HG03378 (cell line): ENCODE data around the gene ST7.
"Not testable (repeated sequence)": the region's sequence is repeated elsewhere in the genome, so short reads cannot be mapped to it uniquely, and the experiment has no call there.

Experiments used
- ATAC-seq: cut with Tn5 transposase; IDR thresholded peaks from one replicate; pipeline ENCODE4 v1.9.1; 2021; ENCODE audit warnings: mild to moderate bottlenecking, moderate library complexity; ENCODE audit not compliant: unreplicated experiment

ST7 gene

DNA sequence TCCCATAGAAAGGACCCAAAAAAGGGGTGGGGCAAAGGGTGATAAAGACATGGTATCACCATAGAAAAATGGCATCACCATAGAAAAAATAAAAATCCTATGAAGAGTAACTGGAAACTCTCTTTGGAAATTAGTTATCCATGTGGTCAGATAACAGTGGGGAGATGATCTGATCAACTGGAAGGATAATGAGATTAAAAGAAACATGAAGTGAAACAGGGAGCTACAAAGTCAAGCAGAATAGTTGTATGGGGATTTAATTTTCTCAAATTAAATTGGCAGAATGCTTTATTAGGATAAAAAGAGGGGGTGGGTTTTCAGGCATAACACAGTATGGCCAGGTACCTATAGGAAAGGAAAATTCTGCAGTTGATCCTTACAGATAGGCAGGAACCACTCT, 258.3 kb downstream of the ST7 start:
- no peak for ATAC-seq

DNA sequence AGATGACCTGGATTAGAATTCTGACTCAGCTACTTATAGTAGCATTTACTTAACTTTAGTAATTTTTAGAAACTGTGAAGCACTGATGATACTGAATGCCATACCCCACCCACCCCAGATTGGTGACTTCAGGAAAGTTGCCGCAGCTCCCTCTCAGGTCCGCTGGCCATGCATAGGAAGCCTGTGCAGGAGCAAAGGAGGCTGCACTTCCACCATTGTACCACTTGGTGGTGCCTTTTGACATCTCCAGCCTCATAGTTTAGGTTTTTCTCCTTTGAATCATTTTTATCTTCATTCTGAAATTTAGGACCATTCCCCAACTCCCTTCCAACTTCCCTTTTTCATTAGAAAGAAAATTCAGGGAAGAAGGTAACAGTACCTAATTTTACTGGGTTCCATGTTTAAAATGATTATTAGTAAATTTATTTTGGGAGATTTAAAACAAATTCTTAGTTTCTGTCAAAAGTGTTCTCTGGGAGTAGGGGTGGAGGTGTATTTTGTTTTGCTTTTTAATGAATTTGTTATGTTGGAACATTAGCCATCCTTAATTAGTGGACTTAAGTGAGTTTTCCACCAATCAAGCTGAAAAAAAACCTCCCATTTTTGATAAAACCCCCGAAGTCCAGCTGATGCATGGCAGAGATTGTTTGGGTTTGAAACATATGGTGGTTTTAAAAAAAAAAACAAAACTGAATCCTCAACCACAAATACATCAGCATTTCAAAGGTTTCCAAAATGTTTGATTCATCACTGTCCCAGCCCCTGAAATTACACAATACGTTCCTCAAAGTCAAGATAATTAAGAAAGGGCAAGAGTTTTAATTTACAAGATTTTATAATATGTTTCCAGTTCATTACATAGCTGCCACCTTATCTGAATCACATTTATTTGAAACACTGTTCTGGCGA, 259.9 kb downstream of the ST7 start:
- ATAC-seq: peak; percentile 72

DNA sequence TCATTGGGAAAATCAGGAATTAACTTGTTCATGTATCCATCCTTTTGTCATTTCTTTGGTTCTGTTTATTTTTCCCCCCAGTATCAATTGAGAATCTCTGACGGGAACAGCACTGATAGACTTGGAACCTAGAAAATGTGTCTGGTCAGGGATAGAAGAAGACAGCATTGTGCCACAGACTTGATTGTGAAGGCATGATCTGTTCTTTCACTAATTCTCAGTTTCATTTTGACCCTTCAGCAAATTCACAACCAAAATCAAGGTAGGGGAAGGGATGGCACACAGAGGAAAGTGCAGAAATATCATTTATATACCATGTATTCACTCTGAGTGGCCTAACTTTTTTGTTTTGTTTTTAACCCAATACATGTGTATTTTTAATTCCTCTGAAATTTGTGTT, 262.7 kb downstream of the ST7 start:
- ATAC-seq: no peak

DNA sequence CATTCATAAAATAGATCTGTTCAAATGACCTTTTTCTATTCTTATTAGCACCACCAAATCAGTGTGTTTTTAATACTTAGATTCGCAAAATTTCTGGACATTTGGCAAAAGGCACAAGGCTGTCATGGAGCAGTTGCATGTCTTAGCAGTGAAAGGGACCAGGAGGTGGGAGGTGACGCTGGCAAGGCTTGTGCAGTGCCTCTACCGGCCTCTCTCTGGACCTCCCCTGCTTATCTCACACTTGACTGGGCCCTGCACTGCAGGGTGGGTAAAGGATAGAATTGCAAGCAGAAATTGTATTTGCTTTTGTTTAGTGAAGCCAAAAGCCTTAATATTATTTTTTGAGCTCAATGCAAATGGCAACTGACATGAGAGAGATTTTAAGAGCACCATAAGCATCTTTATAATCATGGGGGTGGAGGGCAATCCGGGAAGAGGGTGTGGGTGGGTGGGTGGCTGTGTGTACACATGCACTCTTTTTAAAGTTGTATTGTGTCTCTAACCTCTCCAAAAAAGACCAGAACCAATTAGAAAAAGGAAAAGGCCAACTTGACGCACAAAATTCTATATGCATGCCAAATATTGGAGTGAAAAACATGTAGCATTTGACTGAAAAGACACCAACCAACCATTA, 263.3 kb downstream of the ST7 start:
- ATAC-seq: no peak

DNA sequence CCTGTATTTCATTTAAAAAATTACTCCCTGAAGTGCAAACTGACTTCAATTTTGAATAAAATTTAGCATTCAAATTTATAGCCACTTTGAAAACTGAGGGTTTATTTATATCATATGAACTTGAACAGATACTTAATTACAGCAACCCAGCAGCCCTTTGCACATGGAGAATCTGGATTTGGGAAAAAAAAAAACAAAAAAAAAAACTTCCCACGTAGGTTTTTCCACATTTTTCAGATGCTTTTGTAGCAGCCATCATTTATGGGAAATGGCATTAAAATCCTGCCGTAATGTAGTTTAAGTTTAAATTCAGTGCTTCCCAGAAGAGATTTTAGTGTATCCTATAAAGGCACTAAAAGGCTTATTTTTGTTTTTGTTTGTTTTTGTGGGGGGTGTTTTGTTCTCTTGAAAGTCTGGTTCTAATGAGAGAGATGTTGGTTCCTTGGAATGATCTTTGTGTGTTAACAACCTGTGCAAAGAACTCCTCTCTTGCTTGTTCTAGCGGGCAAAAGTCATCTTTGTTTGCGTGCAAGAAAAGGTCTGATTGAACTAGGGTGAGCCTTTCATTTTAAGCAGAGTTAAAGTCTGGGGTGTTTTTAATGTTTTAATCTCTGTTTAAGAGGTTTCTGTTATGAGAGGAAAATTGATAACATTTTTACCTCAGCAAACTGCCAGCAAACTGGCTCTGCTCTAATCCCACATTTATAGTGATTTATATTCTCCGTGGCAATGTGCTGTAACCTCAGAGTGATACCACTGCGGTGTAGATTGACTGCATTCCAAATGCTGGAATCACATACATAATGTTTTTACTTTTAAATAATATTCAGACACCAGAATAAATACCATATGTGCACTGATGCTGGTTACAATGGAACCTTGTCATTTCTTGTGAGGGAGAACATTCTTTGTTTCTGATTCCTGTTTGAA, 264.1 kb downstream of the ST7 start:
- ATAC-seq: no peak

DNA sequence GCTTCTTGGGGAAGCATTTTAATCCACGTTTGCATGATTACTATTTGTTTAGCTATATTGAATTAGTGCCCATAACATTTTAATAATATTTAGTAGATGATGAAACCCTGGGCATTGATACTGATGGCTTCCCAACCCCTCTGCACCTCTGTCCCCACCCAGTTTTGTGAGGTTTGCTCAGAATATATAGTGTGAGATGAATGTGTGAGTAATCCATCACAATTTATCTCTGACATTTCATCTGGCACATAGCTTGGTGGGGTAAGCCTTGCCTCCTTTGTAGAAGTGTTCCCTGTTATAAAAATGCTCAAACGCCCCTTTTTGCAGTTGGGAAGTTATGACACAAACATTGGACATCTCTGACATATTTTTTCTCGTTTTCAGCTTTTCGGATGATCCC, 265.4 kb downstream of the ST7 start:
- ATAC-seq: no peak

DNA sequence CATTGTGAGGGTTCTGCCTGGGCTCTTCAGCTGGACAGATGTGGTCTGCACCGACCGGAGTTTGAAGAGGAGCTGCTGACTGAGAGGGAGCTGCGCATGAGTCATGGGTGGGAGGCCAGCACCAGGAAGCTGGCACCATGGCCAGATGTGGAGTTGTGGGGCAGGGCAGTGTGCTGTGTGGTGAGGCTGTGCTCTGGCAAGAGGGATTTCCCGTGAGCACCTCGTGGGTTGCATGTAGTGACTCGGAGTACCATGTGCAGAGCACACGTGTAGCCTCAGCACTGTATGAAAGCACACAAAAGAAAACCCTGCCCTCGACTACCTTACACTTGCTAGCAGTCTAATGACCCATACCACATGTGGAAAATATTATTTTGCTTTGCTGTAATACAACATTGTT, 266.2 kb downstream of the ST7 start:
- ATAC-seq: no peak

DNA sequence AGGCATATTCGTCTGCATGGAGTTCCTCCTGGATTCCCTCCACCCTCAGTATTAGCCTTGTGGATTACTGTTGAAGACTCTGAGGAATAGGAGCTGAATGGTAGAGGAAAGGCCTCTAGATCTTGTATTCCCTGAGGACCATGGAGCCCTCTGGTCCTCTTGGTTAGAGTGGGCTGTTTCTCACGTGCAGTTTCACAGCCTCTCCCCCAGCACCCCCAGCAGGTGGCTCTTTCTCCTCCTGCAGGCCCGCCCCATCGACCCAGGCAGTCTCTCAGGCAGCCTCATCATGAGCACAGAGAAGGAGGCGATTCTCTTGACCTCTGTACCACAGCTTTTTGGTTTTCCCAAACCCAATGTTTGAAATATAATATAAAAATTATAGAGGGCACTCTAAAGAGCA, 267.5 kb downstream of the ST7 start:
- no peak for ATAC-seq

DNA sequence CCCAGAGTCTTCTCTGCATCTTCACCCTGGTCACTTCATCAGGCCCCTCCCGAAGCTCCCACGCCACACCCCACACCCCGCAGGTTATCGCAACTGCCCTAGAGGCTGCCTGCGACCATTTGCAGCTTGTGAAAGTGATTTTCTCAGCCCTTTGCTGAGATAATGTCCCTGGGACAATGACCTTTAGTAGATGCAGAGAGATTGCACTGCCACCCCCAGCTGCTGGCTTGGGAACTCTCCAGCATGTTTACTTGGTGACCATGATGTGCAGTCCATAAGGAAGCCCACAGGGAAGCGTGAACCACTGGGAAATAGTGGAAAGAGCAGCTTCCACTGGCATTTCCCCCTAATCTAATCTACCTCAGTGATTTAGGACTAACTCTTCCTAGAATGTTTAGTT, 272.2 kb downstream of the ST7 start:
- no peak for ATAC-seq

DNA sequence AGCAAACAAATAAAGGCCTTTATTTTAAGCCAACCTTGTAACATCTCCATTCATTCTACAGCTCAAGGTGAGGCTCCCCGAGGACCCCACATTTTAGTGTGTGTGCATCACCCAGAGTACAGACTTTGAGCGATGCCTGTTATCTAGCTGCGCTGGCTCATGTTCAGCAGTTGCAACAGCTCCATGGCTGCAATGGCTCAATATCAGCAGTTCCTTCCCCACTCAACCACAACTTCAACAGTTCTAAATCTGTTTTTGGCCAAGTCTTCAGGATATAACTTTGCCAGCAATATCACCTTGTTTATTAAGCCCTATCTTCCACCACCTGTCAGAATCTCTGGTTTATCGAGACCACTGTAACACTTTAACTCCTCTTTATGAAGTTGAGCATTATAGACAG, 273.8 kb downstream of the ST7 start:
- ATAC-seq: no peak

DNA sequence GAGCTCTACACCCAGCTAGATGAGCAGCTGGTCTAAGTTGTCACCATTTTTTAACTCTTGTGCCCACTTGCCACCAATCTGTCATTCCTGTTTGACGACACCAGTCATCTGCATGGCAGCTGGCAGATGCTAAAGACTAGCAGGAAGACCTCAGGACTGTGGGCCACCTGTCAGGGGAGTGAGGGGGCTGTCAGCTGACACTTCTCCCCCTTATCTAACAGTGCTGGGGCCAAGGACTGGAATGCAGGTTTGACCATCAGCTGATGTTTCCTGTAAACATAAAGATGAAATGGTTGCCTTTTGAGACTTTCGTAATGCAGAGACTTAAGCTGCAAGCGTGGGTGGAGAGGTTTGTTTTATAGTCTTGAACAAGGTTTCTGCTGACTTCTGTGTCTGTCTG, 276.0 kb downstream of the ST7 start:
- ATAC-seq: no peak

DNA sequence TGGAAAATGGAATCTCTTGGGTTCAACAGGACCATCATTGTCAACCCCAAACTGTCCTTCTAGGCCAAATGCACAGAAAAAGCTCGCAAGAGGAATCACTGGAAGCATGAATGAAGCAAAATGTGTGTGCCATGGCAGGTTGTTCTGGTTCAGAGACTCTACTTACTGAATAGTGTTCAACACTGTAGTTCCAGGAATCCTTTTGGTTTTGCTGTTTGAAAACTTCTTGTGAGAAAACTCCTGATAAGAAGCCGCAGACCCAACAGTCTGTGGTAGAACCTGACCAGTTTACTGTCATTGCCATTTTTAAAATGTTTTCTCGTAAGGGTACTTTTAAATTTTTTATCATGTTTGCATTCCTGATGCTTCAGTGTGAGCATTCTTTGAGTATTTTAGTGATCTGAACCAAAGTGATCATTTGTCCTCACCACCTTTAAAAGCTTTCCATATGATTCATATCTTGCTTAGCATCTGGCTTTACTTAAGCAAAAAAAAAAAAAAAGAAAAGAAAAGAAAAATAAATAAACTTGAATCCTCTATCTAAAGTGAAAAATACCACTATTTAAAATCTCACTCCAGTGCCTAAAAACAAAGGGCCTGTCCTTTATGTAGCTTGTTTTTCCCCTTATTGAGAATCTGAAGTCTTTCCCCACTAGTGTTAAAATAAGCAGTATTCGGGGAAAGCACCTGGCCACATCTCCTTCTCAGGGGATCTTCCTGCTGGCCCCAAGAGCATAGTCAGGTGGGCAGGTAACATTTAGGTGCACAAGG, 277.2 kb downstream of the ST7 start:
- ATAC-seq: peak; percentile 75

DNA sequence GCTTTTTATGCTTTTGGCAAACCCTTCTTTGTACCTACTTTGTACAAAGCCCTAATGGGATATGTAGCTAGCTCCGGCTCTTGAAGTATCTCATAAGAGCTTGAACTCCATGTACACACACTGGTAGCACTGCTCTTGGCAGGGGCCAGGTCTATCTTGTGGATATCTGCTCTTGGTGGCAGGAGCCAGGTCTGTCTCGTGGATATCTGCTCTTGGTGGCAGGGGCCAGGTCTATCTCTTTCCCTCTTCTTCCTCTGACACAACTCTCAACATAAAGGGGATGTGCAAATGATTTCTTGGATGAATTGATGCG, 277.7 kb downstream of the ST7 start:
- ATAC-seq: no peak

DNA sequence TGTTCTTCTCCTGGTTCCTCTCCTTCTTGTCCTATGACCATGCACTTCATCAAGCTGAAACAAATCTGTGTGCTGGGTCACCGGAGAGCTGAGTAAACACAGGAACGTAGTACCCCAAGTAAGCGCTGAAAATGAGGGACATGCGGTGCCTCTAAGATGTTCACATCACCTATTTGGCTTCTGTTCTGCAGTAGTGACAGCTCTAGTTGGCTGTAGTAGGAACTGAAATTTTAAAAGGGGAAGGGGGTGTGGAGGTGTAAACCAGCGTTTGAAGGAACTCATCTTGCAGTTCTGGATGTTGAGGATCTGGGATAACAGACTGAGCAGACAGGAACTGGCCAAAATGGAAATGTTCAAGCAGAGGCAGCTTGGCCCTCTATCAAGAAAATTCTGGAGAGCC, 284.3 kb downstream of the ST7 start:
- ATAC-seq: no peak

DNA sequence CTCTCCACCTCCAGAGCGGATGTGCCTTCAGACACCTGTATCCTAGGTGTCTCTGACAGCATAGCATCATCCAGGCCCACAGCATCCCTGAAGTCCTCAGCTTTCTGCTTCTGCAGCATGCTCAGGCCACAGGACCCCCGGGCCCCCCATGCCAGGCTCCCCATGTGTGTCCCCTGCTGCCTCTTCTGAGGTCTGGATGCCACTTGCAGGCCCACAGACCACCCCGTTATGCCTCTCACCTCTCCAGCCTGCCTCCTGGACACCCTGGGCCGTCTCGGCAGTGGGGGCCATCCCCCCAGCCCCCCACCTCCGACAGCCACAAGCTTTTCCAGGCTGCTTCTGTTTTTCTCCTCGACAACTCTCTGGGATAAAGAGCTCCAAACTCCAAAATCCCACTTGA, 285.2 kb downstream of the ST7 start:
- no peak for ATAC-seq

DNA sequence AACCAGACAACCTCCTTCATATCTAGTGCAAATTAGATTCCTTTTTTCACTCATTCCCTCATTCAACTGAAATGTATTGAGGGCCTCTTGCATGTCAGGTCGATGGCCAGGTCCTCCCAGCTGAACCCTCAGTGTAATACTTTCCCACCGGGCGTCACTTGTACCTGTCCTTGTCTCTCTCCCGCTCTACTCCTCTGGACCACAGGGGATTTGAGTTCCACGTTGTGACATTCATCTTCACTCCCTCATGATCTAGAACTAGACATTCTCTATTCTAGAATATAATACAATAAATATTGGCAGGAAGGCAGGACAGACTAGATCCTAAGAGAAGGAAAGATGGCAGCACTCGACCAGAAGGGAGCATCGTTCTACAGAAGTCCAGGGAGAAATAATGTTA, 285.6 kb downstream of the ST7 start:
- no peak for ATAC-seq

DNA sequence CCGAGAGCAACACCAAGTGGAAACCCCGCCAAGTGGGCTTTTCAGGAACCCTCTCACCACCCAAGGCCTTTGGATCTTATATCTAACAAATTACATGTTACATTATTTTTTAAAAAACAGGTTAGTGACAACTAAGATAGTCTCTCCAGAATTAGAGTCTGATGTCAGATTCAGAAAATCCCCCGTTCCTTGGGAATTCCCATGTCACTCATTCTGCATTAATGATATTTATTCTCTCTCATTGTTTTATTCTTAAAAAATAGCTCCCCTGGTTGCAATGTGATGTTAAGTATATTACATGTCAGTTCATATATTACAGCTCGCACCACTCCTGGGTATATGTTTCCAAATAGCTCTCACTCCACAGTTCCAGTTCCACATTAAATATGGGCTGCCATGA, 287.8 kb downstream of the ST7 start:
- ATAC-seq: no peak

DNA sequence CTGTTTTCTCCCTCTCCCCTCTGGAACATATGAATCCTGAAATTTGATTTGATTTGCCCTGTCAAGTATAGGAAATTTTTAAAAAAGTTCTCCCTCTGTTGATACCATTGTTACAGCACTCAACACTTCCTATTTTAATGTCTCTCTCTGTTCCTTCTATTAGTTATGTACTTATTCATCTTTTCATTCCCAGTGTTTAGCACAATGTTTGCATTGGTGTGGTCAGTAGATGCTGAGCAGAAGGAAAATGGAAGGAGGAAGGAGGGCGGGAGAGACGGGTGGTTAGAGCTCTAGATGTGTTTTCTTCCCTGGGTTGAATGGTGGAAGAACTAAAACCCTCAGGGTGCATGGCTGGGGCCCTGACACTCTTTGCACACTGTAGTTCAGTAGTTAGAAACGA, 290.1 kb downstream of the ST7 start:
- ATAC-seq: no peak

DNA sequence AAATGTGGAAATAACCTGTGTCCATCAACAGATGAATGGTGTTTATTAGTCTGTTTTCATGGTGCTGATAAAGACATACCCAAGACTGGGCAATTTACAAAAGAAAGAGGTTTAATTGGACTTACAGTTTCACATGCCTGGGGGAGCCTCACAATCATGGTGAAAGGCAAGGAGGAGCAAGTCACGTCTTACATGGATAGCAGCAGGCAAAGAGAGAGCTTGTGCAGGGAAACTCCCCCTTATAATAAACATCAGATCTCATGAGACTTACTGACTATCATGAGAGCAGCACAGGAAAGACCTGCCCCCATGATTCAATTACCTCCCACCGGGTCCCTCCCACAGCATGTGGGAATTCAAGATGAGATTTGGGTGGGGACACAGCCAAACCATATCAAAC, 292.4 kb downstream of the ST7 start:
- not testable (repeated sequence) for ATAC-seq

DNA sequence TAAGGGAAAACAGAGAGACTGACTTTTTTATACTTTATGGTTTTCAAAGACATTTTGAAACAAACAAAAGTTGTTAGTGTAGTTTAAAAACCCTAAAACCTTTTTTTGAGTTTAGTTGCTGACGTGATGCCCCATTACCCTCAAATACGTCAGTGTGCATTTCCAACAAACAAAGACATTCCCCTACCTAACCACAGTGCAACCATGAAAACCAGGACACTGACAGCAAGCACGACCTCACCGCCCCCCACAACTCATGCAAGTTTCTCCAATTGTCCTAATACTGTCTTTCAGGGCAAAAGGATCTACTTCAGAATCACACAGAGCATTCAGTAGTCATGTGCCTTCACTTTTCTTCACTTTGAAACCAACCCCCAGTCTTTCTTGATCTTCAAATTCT, 294.5 kb downstream of the ST7 start:
- no peak for ATAC-seq

DNA sequence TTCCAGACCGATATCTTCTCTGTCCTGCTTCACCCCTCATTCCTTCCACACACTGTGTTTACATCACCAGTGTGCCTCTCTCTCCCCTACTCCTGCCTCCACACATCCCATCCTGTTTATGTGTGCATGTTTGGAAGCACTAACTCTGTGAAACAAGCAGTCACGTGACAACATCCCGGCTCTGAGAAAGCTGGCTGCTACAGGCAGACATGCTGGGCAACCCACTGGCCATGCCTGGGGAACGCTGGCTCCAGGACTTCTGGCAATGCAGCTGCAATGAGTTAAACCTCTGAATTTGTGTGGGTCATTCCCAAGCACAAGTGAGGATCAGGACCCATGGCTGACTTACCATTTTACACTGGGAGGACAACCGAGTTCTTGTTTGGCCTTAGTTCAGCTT, 295.5 kb downstream of the ST7 start:
- ATAC-seq: no peak
